ENCODE measurements around the gene CUL1. TPM values are rescaled to one million over a fixed set of nuclear protein-coding genes. Genes with fewer than 3 reads are reported as not detected.

The CUL1 gene
- total RNA-seq, 6 experiments from 2014 or later, result 42.9 to 50.9 (median 49.2) TPM

DNA sequence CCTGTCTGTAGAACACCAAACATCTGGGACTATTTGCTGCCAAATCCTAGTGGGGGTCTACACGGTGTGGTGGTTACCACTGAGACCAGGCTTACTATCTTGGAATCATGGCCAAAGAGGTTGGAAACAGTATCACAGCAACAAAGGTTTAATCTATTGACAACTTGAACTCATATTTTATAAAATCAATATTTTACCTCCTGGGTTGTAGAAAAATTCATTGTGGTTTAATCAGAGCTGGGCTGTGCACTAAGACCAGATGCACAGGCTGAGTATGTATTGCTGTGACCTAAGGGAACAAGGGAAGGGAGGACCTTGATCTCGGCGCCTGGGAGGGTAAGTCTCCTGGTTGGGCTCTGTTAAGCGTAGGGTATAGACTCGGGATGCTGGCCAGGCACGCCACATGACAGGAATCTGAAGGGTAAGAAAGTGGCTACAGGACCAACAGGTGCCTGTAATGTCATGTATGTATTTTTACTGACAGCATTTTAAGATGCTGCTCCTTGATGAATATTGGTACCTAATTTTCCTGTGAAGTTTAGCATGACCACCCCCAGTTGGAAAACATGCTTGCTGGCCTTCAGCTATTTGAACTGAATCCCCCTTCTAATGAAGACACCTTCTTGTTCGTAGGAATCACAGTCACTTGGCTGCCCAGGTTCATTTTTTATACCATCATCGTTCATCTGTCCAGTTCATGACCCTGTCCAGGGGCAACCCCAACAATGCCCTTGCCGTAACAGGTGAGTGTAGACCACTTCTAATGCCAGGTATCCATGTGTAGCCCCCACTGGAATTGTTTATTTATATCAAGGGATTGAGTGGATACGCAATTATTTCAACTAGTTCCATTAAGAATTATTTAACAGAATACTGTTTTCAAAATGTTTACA lies 105.9 kb downstream of the CUL1 start:
- TF ChIP-seq, protein P1, sequence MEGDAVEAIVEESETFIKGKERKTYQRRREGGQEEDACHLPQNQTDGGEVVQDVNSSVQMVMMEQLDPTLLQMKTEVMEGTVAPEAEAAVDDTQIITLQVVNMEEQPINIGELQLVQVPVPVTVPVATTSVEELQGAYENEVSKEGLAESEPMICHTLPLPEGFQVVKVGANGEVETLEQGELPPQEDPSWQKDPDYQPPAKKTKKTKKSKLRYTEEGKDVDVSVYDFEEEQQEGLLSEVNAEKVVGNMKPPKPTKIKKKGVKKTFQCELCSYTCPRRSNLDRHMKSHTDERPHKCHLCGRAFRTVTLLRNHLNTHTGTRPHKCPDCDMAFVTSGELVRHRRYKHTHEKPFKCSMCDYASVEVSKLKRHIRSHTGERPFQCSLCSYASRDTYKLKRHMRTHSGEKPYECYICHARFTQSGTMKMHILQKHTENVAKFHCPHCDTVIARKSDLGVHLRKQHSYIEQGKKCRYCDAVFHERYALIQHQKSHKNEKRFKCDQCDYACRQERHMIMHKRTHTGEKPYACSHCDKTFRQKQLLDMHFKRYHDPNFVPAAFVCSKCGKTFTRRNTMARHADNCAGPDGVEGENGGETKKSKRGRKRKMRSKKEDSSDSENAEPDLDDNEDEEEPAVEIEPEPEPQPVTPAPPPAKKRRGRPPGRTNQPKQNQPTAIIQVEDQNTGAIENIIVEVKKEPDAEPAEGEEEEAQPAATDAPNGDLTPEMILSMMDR (IDR thresholded peaks at IDR 0.05), result no peak
- Mint-ChIP-seq H3K9me3 (no peaks in the 10 kb centered on the region), H3K4me3 (no peak overlapping the region), H3K27me3 (ENCODE audit: insufficient read depth) (peaks cover 4% of the 10 kb centered on the region; the same call in 1 of the 2 replicates), H3K36me3 (ENCODE audit: low read depth) (peaks cover 20% of the 10 kb centered on the region), H3K27ac (no peak overlapping the region), H3K4me1 (ENCODE audit: low read depth) (no peaks in the 10 kb centered on the region)
- DNase-seq, result no peak

DNA sequence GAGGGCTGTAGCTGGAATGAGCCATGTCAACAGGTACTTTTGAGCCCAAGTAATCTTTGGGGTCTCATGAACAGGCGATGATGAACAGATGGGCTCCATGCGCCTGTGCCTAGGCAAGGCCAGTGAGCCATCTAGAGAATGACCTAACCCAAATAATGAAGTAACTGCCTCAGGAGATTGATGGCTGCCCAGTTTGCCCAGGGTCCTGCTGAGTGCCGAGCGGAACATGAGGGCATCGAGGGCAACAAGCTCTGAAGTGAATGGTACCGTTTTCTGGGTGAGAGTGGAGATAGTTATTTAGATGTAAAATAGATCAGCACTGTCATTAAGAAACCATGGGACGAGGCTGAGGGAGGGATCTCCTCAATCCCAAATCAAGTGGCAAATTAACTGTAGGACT lies 107.5 kb downstream of the CUL1 start:
- TF ChIP-seq, protein P1 (IDR thresholded peaks at IDR 0.05), result no peak
- Mint-ChIP-seq H3K4me3 (no peak overlapping the region), H3K27ac (no peak overlapping the region), H3K27me3 (ENCODE audit: insufficient read depth) (peaks cover 4% of the 10 kb centered on the region; the same call in 1 of the 2 replicates), H3K4me1 (ENCODE audit: low read depth) (no peaks in the 10 kb centered on the region), H3K9me3 (no peaks in the 10 kb centered on the region), H3K36me3 (ENCODE audit: low read depth) (peaks cover 16% of the 10 kb centered on the region; the same call in 1 of the 2 replicates)
- DNase-seq, result no peak

DNA sequence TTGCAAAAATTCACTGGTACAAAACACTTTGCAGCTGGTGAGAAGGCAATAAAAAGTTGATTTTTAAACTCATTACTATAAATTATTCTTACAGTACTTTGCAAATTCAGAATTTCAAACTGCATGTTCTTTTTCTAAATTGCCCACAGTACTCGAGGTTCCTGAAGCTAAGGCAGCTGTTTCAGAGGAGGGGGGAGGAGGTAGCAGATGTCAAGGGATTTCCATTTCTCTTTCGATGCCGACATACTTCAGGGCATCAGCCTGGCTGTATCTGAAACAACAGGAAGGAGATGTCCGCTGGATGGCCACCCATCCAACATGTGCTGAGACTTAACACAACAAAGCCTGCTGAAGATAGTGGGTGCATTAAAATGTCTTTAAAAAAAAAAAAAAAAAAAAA lies 108.7 kb downstream of the CUL1 start:
- H3K36me3 Mint-ChIP-seq (ENCODE audit: low read depth), result peaks cover 16% of the 10 kb centered on the region; the same call in 1 of the 2 replicates
- TF ChIP-seq, protein P1 (IDR thresholded peaks at IDR 0.05), result no peak
- no peak overlapping the region for H3K27ac Mint-ChIP-seq
- H3K4me1 Mint-ChIP-seq (ENCODE audit: low read depth), result no peaks in the 10 kb centered on the region
- H3K4me3 Mint-ChIP-seq, result no peak overlapping the region
- H3K27me3 Mint-ChIP-seq (ENCODE audit: insufficient read depth), result peaks cover 4% of the 10 kb centered on the region; the same call in 1 of the 2 replicates
- H3K9me3 Mint-ChIP-seq, result no peaks in the 10 kb centered on the region
- DNase-seq, result no peak

DNA sequence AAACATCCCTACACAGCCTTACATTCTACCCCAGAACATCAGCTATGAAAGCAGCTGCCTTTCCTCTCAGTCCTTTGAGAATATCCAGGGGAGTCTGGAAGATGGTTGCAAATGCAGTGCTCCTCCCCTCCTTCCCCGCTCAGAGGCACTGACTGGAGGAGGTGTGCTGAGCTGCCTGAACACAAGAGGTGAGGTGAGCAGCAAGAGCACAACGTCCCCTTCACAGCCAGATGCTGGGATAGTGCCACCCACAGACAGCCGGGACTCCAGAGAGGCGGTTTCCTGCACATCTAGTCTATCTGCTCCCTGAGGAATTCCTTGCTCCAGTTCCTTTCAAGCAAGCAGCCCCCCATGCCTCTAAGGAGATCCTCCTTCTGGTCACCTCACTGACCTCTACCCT lies 111.2 kb downstream of the CUL1 start:
- H3K27ac Mint-ChIP-seq, result no peak overlapping the region

DNA sequence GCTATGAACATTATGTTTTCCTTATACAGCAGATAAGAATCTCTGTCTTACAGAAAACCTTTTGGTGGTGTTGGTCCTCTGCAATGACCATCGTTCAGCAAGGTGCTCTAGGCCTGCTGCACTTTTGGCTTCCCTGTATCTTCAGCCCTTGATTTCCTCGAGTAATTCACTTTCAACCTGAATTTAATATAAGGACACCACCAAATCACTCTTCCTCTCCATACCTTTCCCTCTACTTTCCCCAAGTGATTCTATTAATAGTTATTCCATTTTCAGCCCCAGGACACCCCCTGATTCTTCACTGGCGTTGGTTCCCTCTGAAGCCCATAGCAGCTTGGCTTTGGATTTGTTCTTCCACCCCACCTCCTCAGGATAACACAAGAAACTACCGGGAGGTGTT lies 113.2 kb downstream of the CUL1 start:
- TF ChIP-seq, protein P1 (IDR thresholded peaks at IDR 0.05), result no peak
- no peak overlapping the region for H3K4me3 Mint-ChIP-seq

More for the DNA sequence above, 111.2 kb downstream of the CUL1 start:
- H3K4me1 Mint-ChIP-seq (ENCODE audit: low read depth), result no peaks in the 10 kb centered on the region
- DNase-seq, result no peak
- no peak overlapping the region for H3K4me3 Mint-ChIP-seq
- TF ChIP-seq, protein P1 (IDR thresholded peaks at IDR 0.05), result no peak
- no peaks in the 10 kb centered on the region for H3K9me3 Mint-ChIP-seq
- H3K27me3 Mint-ChIP-seq (ENCODE audit: insufficient read depth), result peaks cover 4% of the 10 kb centered on the region; the same call in 1 of the 2 replicates
- H3K36me3 Mint-ChIP-seq (ENCODE audit: low read depth), result peaks cover 20% of the 10 kb centered on the region

More for the DNA sequence above, 113.2 kb downstream of the CUL1 start:
- Mint-ChIP-seq H3K27me3 (ENCODE audit: insufficient read depth) (no peaks in the 10 kb centered on the region; the same call in 1 of the 2 replicates), H3K36me3 (ENCODE audit: low read depth) (peaks cover 25% of the 10 kb centered on the region), H3K27ac (no peak overlapping the region), H3K9me3 (no peaks in the 10 kb centered on the region), H3K4me1 (ENCODE audit: low read depth) (no peaks in the 10 kb centered on the region)
- DNase-seq, result no peak
